ENCODE data around the gene LOXL1. TPM values are rescaled to one million over a fixed set of nuclear protein-coding genes. Genes with fewer than 3 reads are reported as not detected.

The LOXL1 gene
- total RNA-seq, 1 experiment from 2014 or later, result not detected

GRCh38 chr15:73897441-73898261, 28.6 kb upstream of the LOXL1 start:
- H3K36me3 ChIP-seq (ENCODE audit: insufficient read depth, low read length), result no peaks in the 10 kb centered on the region
- peaks cover 7% of the 10 kb centered on the region; the same call in 1 of the 2 replicates for H3K4me1 ChIP-seq (ENCODE audit: low read length)
- no peaks in the 10 kb centered on the region for H4K20me1 ChIP-seq (ENCODE audit: insufficient read depth, low read depth, low read length)
- no peak overlapping the region for H3K4me3 ChIP-seq (ENCODE audit: low read length)
- H3K27me3 ChIP-seq (ENCODE audit: low read length), result no peaks in the 10 kb centered on the region
- H3K79me2 ChIP-seq (ENCODE audit: low read length), result no peaks in the 10 kb centered on the region
- H3K27ac ChIP-seq (ENCODE audit: low read length), result no peak overlapping the region
- no peak overlapping the region for H3K4me2 ChIP-seq (ENCODE audit: low read depth, low read length, poor library complexity, severe bottlenecking)
- H3K9me2 ChIP-seq (replicated peaks; ENCODE audit: insufficient read depth, low read length), result no peaks in the 10 kb centered on the region
- no peaks in the 10 kb centered on the region for H3K9me3 ChIP-seq (ENCODE audit: low read length)
- no peak overlapping the region for H2AFZ ChIP-seq (ENCODE audit: low read length)
- peak; percentile 84 for DNase-seq
- H3K9ac ChIP-seq (ENCODE audit: low read length), result no peak overlapping the region

GRCh38 chr15:73899197-73900094, 26.8 kb upstream of the LOXL1 start:
- H3K4me3 ChIP-seq (ENCODE audit: low read length), result no peak overlapping the region
- H4K20me1 ChIP-seq (ENCODE audit: insufficient read depth, low read depth, low read length), result no peaks in the 10 kb centered on the region
- no peaks in the 10 kb centered on the region for H3K27me3 ChIP-seq (ENCODE audit: low read length)
- peaks cover 7% of the 10 kb centered on the region; the same call in 1 of the 2 replicates for H3K4me1 ChIP-seq (ENCODE audit: low read length)
- no peaks in the 10 kb centered on the region for H3K9me3 ChIP-seq (ENCODE audit: low read length)
- no peak overlapping the region for H3K27ac ChIP-seq (ENCODE audit: low read length)
- DNase-seq, result no peak
- no peak overlapping the region for H2AFZ ChIP-seq (ENCODE audit: low read length)
- H3K4me2 ChIP-seq (ENCODE audit: low read depth, low read length, poor library complexity, severe bottlenecking), result no peak overlapping the region
- H3K79me2 ChIP-seq (ENCODE audit: low read length), result no peaks in the 10 kb centered on the region
- no peak overlapping the region for H3K9ac ChIP-seq (ENCODE audit: low read length)
- H3K36me3 ChIP-seq (ENCODE audit: insufficient read depth, low read length), result no peaks in the 10 kb centered on the region
- no peaks in the 10 kb centered on the region for H3K9me2 ChIP-seq (replicated peaks; ENCODE audit: insufficient read depth, low read length)

- peaks cover 3% of the 10 kb centered on the region; the same call in 1 of the 2 replicates for H3K4me1 ChIP-seq (ENCODE audit: low read length)
- no peak for DNase-seq
Observed at GRCh38 chr15:73900095-73900712, 26.1 kb upstream of the LOXL1 start.

GRCh38 chr15:73901126-73901810, 25.0 kb upstream of the LOXL1 start:
- no peaks in the 10 kb centered on the region for H3K27me3 ChIP-seq (ENCODE audit: low read length)
- H2AFZ ChIP-seq (ENCODE audit: low read length), result no peak overlapping the region
- no peaks in the 10 kb centered on the region for H3K9me3 ChIP-seq (ENCODE audit: low read length)
- H3K4me2 ChIP-seq (ENCODE audit: low read depth, low read length, poor library complexity, severe bottlenecking), result no peak overlapping the region
- H3K9me2 ChIP-seq (replicated peaks; ENCODE audit: insufficient read depth, low read length), result no peaks in the 10 kb centered on the region
- no peak overlapping the region for H3K27ac ChIP-seq (ENCODE audit: low read length)
- no peak overlapping the region for H3K9ac ChIP-seq (ENCODE audit: low read length)
- no peak overlapping the region for H3K4me3 ChIP-seq (ENCODE audit: low read length)
- DNase-seq, result no peak
- H4K20me1 ChIP-seq (ENCODE audit: insufficient read depth, low read depth, low read length), result no peaks in the 10 kb centered on the region
- no peaks in the 10 kb centered on the region for H3K79me2 ChIP-seq (ENCODE audit: low read length)
- no peaks in the 10 kb centered on the region for H3K4me1 ChIP-seq (ENCODE audit: low read length)
- no peaks in the 10 kb centered on the region for H3K36me3 ChIP-seq (ENCODE audit: insufficient read depth, low read length)

More at GRCh38 chr15:73900095-73900712, 26.1 kb upstream of the LOXL1 start:
- no peak overlapping the region for H3K4me3 ChIP-seq (ENCODE audit: low read length)
- H3K9ac ChIP-seq (ENCODE audit: low read length), result no peak overlapping the region
- no peaks in the 10 kb centered on the region for H4K20me1 ChIP-seq (ENCODE audit: insufficient read depth, low read depth, low read length)
- H2AFZ ChIP-seq (ENCODE audit: low read length), result no peak overlapping the region
- no peaks in the 10 kb centered on the region for H3K36me3 ChIP-seq (ENCODE audit: insufficient read depth, low read length)
- no peak overlapping the region for H3K27ac ChIP-seq (ENCODE audit: low read length)
- no peaks in the 10 kb centered on the region for H3K79me2 ChIP-seq (ENCODE audit: low read length)
- H3K9me2 ChIP-seq (replicated peaks; ENCODE audit: insufficient read depth, low read length), result no peaks in the 10 kb centered on the region
- H3K4me2 ChIP-seq (ENCODE audit: low read depth, low read length, poor library complexity, severe bottlenecking), result no peak overlapping the region
- H3K9me3 ChIP-seq (ENCODE audit: low read length), result no peaks in the 10 kb centered on the region
- no peaks in the 10 kb centered on the region for H3K27me3 ChIP-seq (ENCODE audit: low read length)

- Histone ChIP-seq H3K4me1 (ENCODE audit: low read length) (no peaks in the 10 kb centered on the region), H3K9ac (ENCODE audit: low read length) (no peak overlapping the region), H2AFZ (ENCODE audit: low read length) (no peak overlapping the region), H4K20me1 (ENCODE audit: insufficient read depth, low read depth, low read length) (no peaks in the 10 kb centered on the region), H3K9me2 (replicated peaks; ENCODE audit: insufficient read depth, low read length) (no peaks in the 10 kb centered on the region), H3K4me3 (ENCODE audit: low read length) (no peak overlapping the region), H3K4me2 (ENCODE audit: low read depth, low read length, poor library complexity, severe bottlenecking) (no peak overlapping the region), H3K27me3 (ENCODE audit: low read length) (no peaks in the 10 kb centered on the region), H3K27ac (ENCODE audit: low read length) (no peak overlapping the region), H3K9me3 (ENCODE audit: low read length) (no peaks in the 10 kb centered on the region), H3K79me2 (ENCODE audit: low read length) (no peaks in the 10 kb centered on the region), H3K36me3 (ENCODE audit: insufficient read depth, low read length) (no peaks in the 10 kb centered on the region)
- no peak for DNase-seq
Observed at GRCh38 chr15:73902121-73903020, 23.9 kb upstream of the LOXL1 start.

- Histone ChIP-seq H3K36me3 (ENCODE audit: insufficient read depth, low read length) (no peaks in the 10 kb centered on the region), H3K9me2 (replicated peaks; ENCODE audit: insufficient read depth, low read length) (no peaks in the 10 kb centered on the region), H3K4me3 (ENCODE audit: low read length) (no peak overlapping the region), H3K4me1 (ENCODE audit: low read length) (no peaks in the 10 kb centered on the region), H3K79me2 (ENCODE audit: low read length) (no peaks in the 10 kb centered on the region), H3K27ac (ENCODE audit: low read length) (no peak overlapping the region), H3K9ac (ENCODE audit: low read length) (no peak overlapping the region), H3K9me3 (ENCODE audit: low read length) (no peaks in the 10 kb centered on the region), H4K20me1 (ENCODE audit: insufficient read depth, low read depth, low read length) (no peaks in the 10 kb centered on the region), H3K27me3 (ENCODE audit: low read length) (no peaks in the 10 kb centered on the region), H3K4me2 (ENCODE audit: low read depth, low read length, poor library complexity, severe bottlenecking) (no peak overlapping the region), H2AFZ (ENCODE audit: low read length) (no peak overlapping the region)
- no peak for DNase-seq
Observed at GRCh38 chr15:73904026-73904815, 22.0 kb upstream of the LOXL1 start.

Data from Karpas-422 (cell line).